ENCODE measurements around the gene APBA3.
"Not testable (repeated sequence)": the region's sequence is repeated elsewhere in the genome, so short reads cannot be mapped to it uniquely, and the experiment has no call there.

Gene APBA3

GRCh38 chr19:3770136-3770999, 8.9 kb upstream of the APBA3 start:
- DNase-seq (ENCODE audit: low read depth, low spot score) = no peak
- WGBS (ENCODE audit: insufficient coverage, insufficient read length) = no CpG with 5 or more reads among the region's 53 CpGs
- Histone ChIP-seq H3K27me3 (ENCODE audit: control insufficient read depth, insufficient read depth, low read length) (no peaks in the 10 kb centered on the region), H3K36me3 (ENCODE audit: control insufficient read depth, insufficient read depth, low read length) (peaks cover 10% of the 10 kb centered on the region; the same call in 1 of the 2 replicates), H3K9me3 (ENCODE audit: control insufficient read depth, insufficient read depth, low read length) (no peaks in the 10 kb centered on the region), H3K27ac (ENCODE audit: low read length) (no peak overlapping the region), H3K4me3 (ENCODE audit: low read length) (no peak overlapping the region), H3K4me1 (ENCODE audit: control insufficient read depth, insufficient read depth, low read length) (peaks cover 8% of the 10 kb centered on the region; the same call in 1 of the 2 replicates)

- H3K27ac ChIP-seq (ENCODE audit: low read length) = no peak overlapping the region
- no peaks in the 10 kb centered on the region for H3K9me3 ChIP-seq (ENCODE audit: control insufficient read depth, insufficient read depth, low read length)
- no peak for DNase-seq (ENCODE audit: low read depth, low spot score)
- WGBS (ENCODE audit: insufficient coverage, insufficient read length) = no CpG with 5 or more reads among the region's 17 CpGs
- H3K4me3 ChIP-seq (ENCODE audit: low read length) = no peak overlapping the region
- peaks cover 8% of the 10 kb centered on the region; the same call in 1 of the 2 replicates for H3K4me1 ChIP-seq (ENCODE audit: control insufficient read depth, insufficient read depth, low read length)
- H3K27me3 ChIP-seq (ENCODE audit: control insufficient read depth, insufficient read depth, low read length) = no peaks in the 10 kb centered on the region
- H3K36me3 ChIP-seq (ENCODE audit: control insufficient read depth, insufficient read depth, low read length) = peaks cover 13% of the 10 kb centered on the region
Observed at GRCh38 chr19:3769494-3769893, 8.0 kb upstream of the APBA3 start.

GRCh38 chr19:3768748-3769099, 7.2 kb upstream of the APBA3 start:
- Histone ChIP-seq H3K27ac (ENCODE audit: low read length) (no peak overlapping the region), H3K36me3 (ENCODE audit: control insufficient read depth, insufficient read depth, low read length) (peaks cover 13% of the 10 kb centered on the region), H3K27me3 (ENCODE audit: control insufficient read depth, insufficient read depth, low read length) (no peaks in the 10 kb centered on the region), H3K4me3 (ENCODE audit: low read length) (no peak overlapping the region), H3K4me1 (ENCODE audit: control insufficient read depth, insufficient read depth, low read length) (peaks cover 8% of the 10 kb centered on the region; the same call in 1 of the 2 replicates), H3K9me3 (ENCODE audit: control insufficient read depth, insufficient read depth, low read length) (no peaks in the 10 kb centered on the region)
- no peak for DNase-seq (ENCODE audit: low read depth, low spot score)
- no CpG with 5 or more reads among the region's 7 CpGs for WGBS (ENCODE audit: insufficient coverage, insufficient read length)

- H3K27me3 ChIP-seq (ENCODE audit: control insufficient read depth, insufficient read depth, low read length) = no peaks in the 10 kb centered on the region
- DNase-seq (ENCODE audit: low read depth, low spot score) = no peak
- no peak overlapping the region for H3K4me3 ChIP-seq (ENCODE audit: low read length)
- H3K9me3 ChIP-seq (ENCODE audit: control insufficient read depth, insufficient read depth, low read length) = no peaks in the 10 kb centered on the region
- H3K27ac ChIP-seq (ENCODE audit: low read length) = no peak overlapping the region
- WGBS (ENCODE audit: insufficient coverage, insufficient read length) = no CpG with 5 or more reads among the region's 25 CpGs
- H3K36me3 ChIP-seq (ENCODE audit: control insufficient read depth, insufficient read depth, low read length) = peaks cover 13% of the 10 kb centered on the region
- H3K4me1 ChIP-seq (ENCODE audit: control insufficient read depth, insufficient read depth, low read length) = peaks cover 8% of the 10 kb centered on the region; the same call in 1 of the 2 replicates
Observed at GRCh38 chr19:3768015-3768747, 6.7 kb upstream of the APBA3 start.

GRCh38 chr19:3767050-3767449, 5.6 kb upstream of the APBA3 start:
- Histone ChIP-seq H3K36me3 (ENCODE audit: control insufficient read depth, insufficient read depth, low read length) (peaks cover 13% of the 10 kb centered on the region), H3K9me3 (ENCODE audit: control insufficient read depth, insufficient read depth, low read length) (no peaks in the 10 kb centered on the region), H3K27ac (ENCODE audit: low read length) (no peak overlapping the region), H3K27me3 (ENCODE audit: control insufficient read depth, insufficient read depth, low read length) (no peaks in the 10 kb centered on the region), H3K4me3 (ENCODE audit: low read length) (no peak overlapping the region), H3K4me1 (ENCODE audit: control insufficient read depth, insufficient read depth, low read length) (peaks cover 8% of the 10 kb centered on the region; the same call in 1 of the 2 replicates)
- no peak for DNase-seq (ENCODE audit: low read depth, low spot score)
- WGBS (ENCODE audit: insufficient coverage, insufficient read length) = no CpG with 5 or more reads among the region's 23 CpGs

GRCh38 chr19:3766520-3766919, 5.0 kb upstream of the APBA3 start:
- peaks cover 13% of the 10 kb centered on the region for H3K36me3 ChIP-seq (ENCODE audit: control insufficient read depth, insufficient read depth, low read length)
- H3K4me3 ChIP-seq (ENCODE audit: low read length) = no peak overlapping the region
- no peaks in the 10 kb centered on the region for H3K9me3 ChIP-seq (ENCODE audit: control insufficient read depth, insufficient read depth, low read length)
- H3K4me1 ChIP-seq (ENCODE audit: control insufficient read depth, insufficient read depth, low read length) = peaks cover 5% of the 10 kb centered on the region; the same call in 1 of the 2 replicates
- no peaks in the 10 kb centered on the region for H3K27me3 ChIP-seq (ENCODE audit: control insufficient read depth, insufficient read depth, low read length)
- no peak overlapping the region for H3K27ac ChIP-seq (ENCODE audit: low read length)
- WGBS (ENCODE audit: insufficient coverage, insufficient read length) = no CpG with 5 or more reads among the region's 7 CpGs
- no peak for DNase-seq (ENCODE audit: low read depth, low spot score)

GRCh38 chr19:3765757-3766156, 4.3 kb upstream of the APBA3 start:
- not testable (repeated sequence) for H3K4me1 ChIP-seq (ENCODE audit: control insufficient read depth, insufficient read depth, low read length); DNase-seq (ENCODE audit: low read depth, low spot score); H3K4me3 ChIP-seq (ENCODE audit: low read length); H3K27me3 ChIP-seq (ENCODE audit: control insufficient read depth, insufficient read depth, low read length); H3K27ac ChIP-seq (ENCODE audit: low read length); H3K9me3 ChIP-seq (ENCODE audit: control insufficient read depth, insufficient read depth, low read length)
- WGBS (ENCODE audit: insufficient coverage, insufficient read length) = no CpG with 5 or more reads among the region's 5 CpGs
- H3K36me3 ChIP-seq (ENCODE audit: control insufficient read depth, insufficient read depth, low read length) = peaks cover 13% of the 10 kb centered on the region

- no CpG with 5 or more reads among the region's 12 CpGs for WGBS (ENCODE audit: insufficient coverage, insufficient read length)
- H3K9me3 ChIP-seq (ENCODE audit: control insufficient read depth, insufficient read depth, low read length) = no peaks in the 10 kb centered on the region
- DNase-seq (ENCODE audit: low read depth, low spot score) = no peak
- no peak overlapping the region for H3K4me3 ChIP-seq (ENCODE audit: low read length)
- no peak overlapping the region for H3K27ac ChIP-seq (ENCODE audit: low read length)
- no peaks in the 10 kb centered on the region for H3K27me3 ChIP-seq (ENCODE audit: control insufficient read depth, insufficient read depth, low read length)
- peaks cover 10% of the 10 kb centered on the region for H3K36me3 ChIP-seq (ENCODE audit: control insufficient read depth, insufficient read depth, low read length)
- H3K4me1 ChIP-seq (ENCODE audit: control insufficient read depth, insufficient read depth, low read length) = no peaks in the 10 kb centered on the region
Observed at GRCh38 chr19:3765121-3765520, 3.6 kb upstream of the APBA3 start.

- Histone ChIP-seq H3K27ac (ENCODE audit: low read length) (no peak within 1 kb of the TSS), H3K4me1 (ENCODE audit: control insufficient read depth, insufficient read depth, low read length) (no peaks in the 10 kb centered on the region), H3K4me3 (ENCODE audit: low read length) (peak within 1 kb of the TSS; percentile 97; the same call in 1 of the 2 replicates), H3K36me3 (ENCODE audit: control insufficient read depth, insufficient read depth, low read length) (peaks cover 10% of the 10 kb centered on the region), H3K27me3 (ENCODE audit: control insufficient read depth, insufficient read depth, low read length) (no peaks in the 10 kb centered on the region), H3K9me3 (ENCODE audit: control insufficient read depth, insufficient read depth, low read length) (no peaks in the 10 kb centered on the region)
- DNase-seq (ENCODE audit: low read depth, low spot score) = peak; percentile 99
- no CpG with 5 or more reads among the region's 47 CpGs for WGBS (ENCODE audit: insufficient coverage, insufficient read length)
Observed at GRCh38 chr19:3762501-3763459, 1.3 kb upstream of the APBA3 start, which contains the start of gene MRPL54. MRPL54 (plus strand) TSS chr19:3762682; CDS start chr19:3762701, 19 bp downstream.

- no peaks in the 10 kb centered on the region for H3K27me3 ChIP-seq (ENCODE audit: control insufficient read depth, insufficient read depth, low read length)
- H3K36me3 ChIP-seq (ENCODE audit: control insufficient read depth, insufficient read depth, low read length) = peaks cover 10% of the 10 kb centered on the region
- no peak for DNase-seq (ENCODE audit: low read depth, low spot score)
- H3K9me3 ChIP-seq (ENCODE audit: control insufficient read depth, insufficient read depth, low read length) = no peaks in the 10 kb centered on the region
- no CpG with 5 or more reads among the region's 1 CpG for WGBS (ENCODE audit: insufficient coverage, insufficient read length)
- no peaks in the 10 kb centered on the region for H3K4me1 ChIP-seq (ENCODE audit: control insufficient read depth, insufficient read depth, low read length)
- no peak overlapping the region for H3K27ac ChIP-seq (ENCODE audit: low read length)
- peak overlapping the region; percentile 97; the same call in 1 of the 2 replicates for H3K4me3 ChIP-seq (ENCODE audit: low read length)
Observed at GRCh38 chr19:3762130-3762473, 610 bp upstream of the APBA3 start.

Data from iPS DF 6.9 (cell line).